Measurements from ENCODE around the gene SYNPO2. TPM values are rescaled to one million over a fixed set of nuclear protein-coding genes. Genes with fewer than 3 reads are reported as not detected.

The SYNPO2 gene
- total and polyA plus RNA-seq, 2 of the 13 experiments (the other 11 are each of a cell fraction or from before 2014, with no cell fraction given), result not detected

DNA sequence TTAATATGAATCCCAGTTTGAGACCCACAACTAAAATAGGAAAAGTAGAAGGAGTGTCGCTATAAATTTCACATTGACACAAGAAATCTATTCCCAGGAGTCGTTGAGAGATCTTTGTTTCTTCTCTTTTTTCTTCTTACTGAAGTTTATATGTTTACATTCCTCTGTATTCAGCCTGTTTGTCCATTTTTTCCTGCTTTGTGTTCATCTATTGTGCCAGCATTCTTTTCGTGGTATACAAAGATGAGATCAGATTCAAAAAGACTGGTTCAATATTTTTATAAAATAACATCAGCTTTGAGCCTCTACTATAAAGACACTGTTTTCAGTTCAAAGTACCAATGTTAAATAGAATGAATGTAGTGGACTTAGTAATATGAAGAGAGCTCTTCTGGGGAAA is 151.6 kb downstream of the SYNPO2 start:
- no peak for ATAC-seq
- Histone ChIP-seq H3K9ac (ENCODE audit: insufficient read depth, low read depth, low read length) (no peak overlapping the region), H2AFZ (ENCODE audit: low read length) (no peak overlapping the region), H3K4me1 (ENCODE audit: insufficient read depth, low read length) (no peaks in the 10 kb centered on the region), H4K20me1 (ENCODE audit: insufficient read depth, low read length) (no peaks in the 10 kb centered on the region), H3K79me2 (ENCODE audit: insufficient read depth, low read length) (no peaks in the 10 kb centered on the region), H3K9me3 (ENCODE audit: low read length) (no peaks in the 10 kb centered on the region), H3K4me3 (replicated peaks in 1 of 3; ENCODE audit: insufficient read depth in 1 of 3, low read depth in 2 of 3, low read length in 3 of 3) (no peak overlapping the region), H3K4me2 (ENCODE audit: low read depth, low read length) (no peak overlapping the region), H3K36me3 (replicated peaks in 1 of 2; ENCODE audit: control insufficient read depth in 1 of 2, insufficient read depth in 2 of 2, low read length in 2 of 2) (no peaks in the 10 kb centered on the region), H3K27me3 (ENCODE audit: control insufficient read depth in 1 of 2, insufficient read depth in 2 of 2, low read length in 2 of 2) (no peaks in the 10 kb centered on the region), H3K27ac (ENCODE audit: extremely low read length, insufficient read depth, low read length) (no peak overlapping the region)
- WGBS (ENCODE audit: low lambda C conversion rate), result 16% methylated on average over 3 of the region's 3 CpGs
- TF ChIP-seq ZNF788 (CRISPR knock-in tag; IDR thresholded peaks at IDR 0.05; ENCODE audit: borderline replicate concordance), result no peak
- TF ChIP-seq DZIP1 (CRISPR knock-in tag; IDR thresholded peaks at IDR 0.05), result no peak
- TF ChIP-seq ZBTB25 (CRISPR knock-in tag; IDR thresholded peaks at IDR 0.05), result no peak
- TF ChIP-seq KDM2A (CRISPR knock-in tag; IDR thresholded peaks at IDR 0.05; ENCODE audit: borderline replicate concordance, low read depth), result no peak
- TF ChIP-seq TAF1 (CRISPR knock-in tag; IDR thresholded peaks at IDR 0.05), result no peak
- no peak for TF ChIP-seq TBX3 (IDR thresholded peaks at IDR 0.05; ENCODE audit: borderline replicate concordance)
- TF ChIP-seq, protein P1, sequence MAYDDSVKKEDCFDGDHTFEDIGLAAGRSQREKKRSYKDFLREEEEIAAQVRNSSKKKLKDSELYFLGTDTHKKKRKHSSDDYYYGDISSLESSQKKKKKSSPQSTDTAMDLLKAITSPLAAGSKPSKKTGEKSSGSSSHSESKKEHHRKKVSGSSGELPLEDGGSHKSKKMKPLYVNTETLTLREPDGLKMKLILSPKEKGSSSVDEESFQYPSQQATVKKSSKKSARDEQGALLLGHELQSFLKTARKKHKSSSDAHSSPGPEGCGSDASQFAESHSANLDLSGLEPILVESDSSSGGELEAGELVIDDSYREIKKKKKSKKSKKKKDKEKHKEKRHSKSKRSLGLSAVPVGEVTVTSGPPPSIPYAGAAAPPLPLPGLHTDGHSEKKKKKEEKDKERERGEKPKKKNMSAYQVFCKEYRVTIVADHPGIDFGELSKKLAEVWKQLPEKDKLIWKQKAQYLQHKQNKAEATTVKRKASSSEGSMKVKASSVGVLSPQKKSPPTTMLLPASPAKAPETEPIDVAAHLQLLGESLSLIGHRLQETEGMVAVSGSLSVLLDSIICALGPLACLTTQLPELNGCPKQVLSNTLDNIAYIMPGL (CRISPR knock-in tag; IDR thresholded peaks at IDR 0.05; ENCODE audit: borderline replicate concordance in 1 of 2, low read depth in 1 of 2), result no peak
- TF ChIP-seq ZNF775 (CRISPR knock-in tag; IDR thresholded peaks at IDR 0.05; ENCODE audit: borderline replicate concordance), result no peak
- no peak for TF ChIP-seq PREB (CRISPR knock-in tag; IDR thresholded peaks at IDR 0.05)
- TF ChIP-seq CREBL2 (CRISPR knock-in tag; IDR thresholded peaks at IDR 0.05; ENCODE audit: borderline replicate concordance), result no peak
- no peak for TF ChIP-seq CENPBD1 (CRISPR knock-in tag; IDR thresholded peaks at IDR 0.05; ENCODE audit: borderline replicate concordance, low read depth)
- BruUV-seq (replicated peaks), result no TSS peak
- FAIRE-seq, result no peak
- ChIA-PET POLR2A (no interaction called here), CTCF (ENCODE audit: low intra/inter-chr PET ratio, low total read pairs) (no interaction called here)
- intact Hi-C loops (cut with micrococcal nuclease; ENCODE audit: unreplicated experiment), result loop anchor here (10.0 kb wide), 1 partner anchor 105 kb away; no protein-coding TSS in a partner anchor
- no peak for DNase-seq (ENCODE audit: low spot score)
- in situ Hi-C loops (cut with HindIII; ENCODE audit: extremely low pct_ligation_motif_present, low pct_unique_long_range_greater_than_20kb), result loop anchor here (5.0 to 10.0 kb wide), 2 partner anchors 175 to 247 kb away; partner anchors contain the start of gene USP53

Measured in HepG2 (cell line).